ENCODE measurements around the gene HDAC4. TPM values are rescaled to one million over a fixed set of nuclear protein-coding genes. Genes with fewer than 3 reads are reported as not detected.

Gene HDAC4
- total RNA-seq, 1 donor from 2014 or later = 11.8 TPM

- no peak for TF ChIP-seq EZH2 (IDR thresholded peaks at IDR 0.05; ENCODE audit: insufficient read depth, low read length)
- no peak for TF ChIP-seq CTCF (IDR thresholded peaks at IDR 0.05; ENCODE audit: insufficient read depth, low read depth, low read length)
- no peaks in the 10 kb centered on the region for H3K36me3 ChIP-seq (ENCODE audit: insufficient read depth, low read length)
- no peak overlapping the region for H3K4me2 ChIP-seq (ENCODE audit: low read length)
- no peak overlapping the region for H3K27ac ChIP-seq (ENCODE audit: low read depth, low read length)
- peaks cover 3% of the 10 kb centered on the region for H3K4me1 ChIP-seq (ENCODE audit: insufficient read depth, low read length)
- H4K20me1 ChIP-seq (ENCODE audit: insufficient read depth, low read length) = peaks cover 3% of the 10 kb centered on the region
- no peaks in the 10 kb centered on the region for H3K9me3 ChIP-seq (ENCODE audit: insufficient read depth, low read depth, low read length)
- FAIRE-seq (no peak), DNase-seq (ENCODE audit: low read depth) (no peak)
- H3K27me3 ChIP-seq (ENCODE audit: insufficient read depth, low read length) = no peaks in the 10 kb centered on the region
- H3K79me2 ChIP-seq (ENCODE audit: insufficient read depth, low read length) = no peaks in the 10 kb centered on the region
- H3K9ac ChIP-seq (ENCODE audit: low read length) = no peak overlapping the region
- H3K4me3 ChIP-seq (ENCODE audit: insufficient read depth, low read depth, low read length) = no peak overlapping the region
- peaks cover 6% of the 10 kb centered on the region for H3K36me3 Mint-ChIP-seq (ENCODE audit: low read depth, unreplicated experiment)
- no peaks in the 10 kb centered on the region for H3K27me3 Mint-ChIP-seq (ENCODE audit: low read depth, unreplicated experiment)
- no peak overlapping the region for H2AFZ ChIP-seq (ENCODE audit: low read depth, low read length)
- H3K9me3 Mint-ChIP-seq (ENCODE audit: unreplicated experiment) = no peaks in the 10 kb centered on the region
- peaks cover 3% of the 10 kb centered on the region for H3K4me1 Mint-ChIP-seq (ENCODE audit: low read depth, unreplicated experiment)
- no peak overlapping the region for H3K27ac Mint-ChIP-seq (ENCODE audit: unreplicated experiment)
- no peak overlapping the region for H3K4me3 Mint-ChIP-seq (ENCODE audit: unreplicated experiment)
Observed at GRCh38 chr2:239193925-239194677, 206.7 kb downstream of the HDAC4 start.

DNA sequence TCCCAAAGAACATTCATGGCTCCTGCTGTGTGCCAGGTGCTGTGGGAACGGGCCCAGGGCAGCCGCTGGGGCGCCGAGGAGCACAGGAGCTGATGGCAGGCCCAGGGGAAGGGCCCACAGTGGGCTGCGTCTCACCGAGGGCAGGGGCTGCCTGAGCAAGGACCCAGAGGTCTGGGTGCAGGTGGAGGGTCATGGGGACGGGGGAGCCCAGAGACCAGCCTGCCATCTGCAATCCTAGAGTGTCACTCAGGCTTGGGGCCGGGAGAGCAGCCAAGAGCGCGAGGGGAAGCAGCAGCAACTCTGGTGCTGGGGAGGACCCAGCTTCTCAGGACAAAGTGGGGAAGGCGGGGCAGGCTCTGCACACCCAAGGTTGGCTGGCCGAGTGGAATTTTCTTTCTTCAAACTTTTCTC lies 207.4 kb downstream of the HDAC4 start:
- Mint-ChIP-seq H3K9me3 (ENCODE audit: unreplicated experiment) (peaks cover 2% of the 10 kb centered on the region), H3K27ac (ENCODE audit: unreplicated experiment) (no peak overlapping the region), H3K27me3 (ENCODE audit: low read depth, unreplicated experiment) (no peaks in the 10 kb centered on the region), H3K36me3 (ENCODE audit: low read depth, unreplicated experiment) (peaks cover 10% of the 10 kb centered on the region), H3K4me3 (ENCODE audit: unreplicated experiment) (no peak overlapping the region), H3K4me1 (ENCODE audit: low read depth, unreplicated experiment) (peaks cover 3% of the 10 kb centered on the region)
- DNase-seq (ENCODE audit: low read depth) (no peak), FAIRE-seq (no peak)
- no peak overlapping the region for H2AFZ ChIP-seq (ENCODE audit: low read depth, low read length)
- H3K4me3 ChIP-seq (ENCODE audit: insufficient read depth, low read depth, low read length) = no peak overlapping the region
- H3K4me1 ChIP-seq (ENCODE audit: insufficient read depth, low read length) = peaks cover 3% of the 10 kb centered on the region
- H3K9ac ChIP-seq (ENCODE audit: low read length) = no peak overlapping the region
- H3K27ac ChIP-seq (ENCODE audit: low read depth, low read length) = no peak overlapping the region
- no peak overlapping the region for H3K4me2 ChIP-seq (ENCODE audit: low read length)
- no peaks in the 10 kb centered on the region for H3K36me3 ChIP-seq (ENCODE audit: insufficient read depth, low read length)
- H4K20me1 ChIP-seq (ENCODE audit: insufficient read depth, low read length) = peaks cover 3% of the 10 kb centered on the region
- H3K9me3 ChIP-seq (ENCODE audit: insufficient read depth, low read depth, low read length) = peaks cover 4% of the 10 kb centered on the region
- TF ChIP-seq EZH2 (IDR thresholded peaks at IDR 0.05; ENCODE audit: insufficient read depth, low read length) = no peak
- no peak for TF ChIP-seq CTCF (IDR thresholded peaks at IDR 0.05; ENCODE audit: insufficient read depth, low read depth, low read length)
- no peaks in the 10 kb centered on the region for H3K79me2 ChIP-seq (ENCODE audit: insufficient read depth, low read length)
- no peaks in the 10 kb centered on the region for H3K27me3 ChIP-seq (ENCODE audit: insufficient read depth, low read length)

DNA sequence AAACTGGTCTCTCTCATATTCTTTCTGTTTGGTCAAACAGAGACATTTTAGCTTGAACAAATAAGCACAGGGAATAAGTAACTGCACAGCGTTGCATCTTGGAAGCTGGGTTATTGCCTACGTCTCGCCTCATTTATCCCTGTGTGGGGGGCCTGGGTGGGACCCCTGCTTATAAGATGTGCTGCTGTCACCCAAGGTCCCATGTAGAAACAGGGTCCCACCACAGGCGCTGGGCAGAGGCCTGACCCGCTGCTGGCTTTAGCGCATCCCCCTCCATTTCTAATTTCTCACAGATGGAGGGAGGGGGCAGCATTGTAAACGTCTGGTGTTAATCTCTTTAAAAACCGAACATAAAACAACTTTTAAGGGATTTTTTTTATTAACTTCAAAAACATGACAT lies 207.8 kb downstream of the HDAC4 start:
- peaks cover 13% of the 10 kb centered on the region for H3K36me3 Mint-ChIP-seq (ENCODE audit: low read depth, unreplicated experiment)
- no peak for FAIRE-seq
- Histone ChIP-seq H3K4me3 (ENCODE audit: insufficient read depth, low read depth, low read length) (no peak overlapping the region), H4K20me1 (ENCODE audit: insufficient read depth, low read length) (peaks cover 3% of the 10 kb centered on the region), H3K9me3 (ENCODE audit: insufficient read depth, low read depth, low read length) (peaks cover 4% of the 10 kb centered on the region), H3K9ac (ENCODE audit: low read length) (no peak overlapping the region), H3K27ac (ENCODE audit: low read depth, low read length) (no peak overlapping the region), H3K79me2 (ENCODE audit: insufficient read depth, low read length) (no peaks in the 10 kb centered on the region), H3K4me2 (ENCODE audit: low read length) (no peak overlapping the region), H3K36me3 (ENCODE audit: insufficient read depth, low read length) (no peaks in the 10 kb centered on the region), H3K27me3 (ENCODE audit: insufficient read depth, low read length) (no peaks in the 10 kb centered on the region), H3K4me1 (ENCODE audit: insufficient read depth, low read length) (peaks cover 3% of the 10 kb centered on the region), H2AFZ (ENCODE audit: low read depth, low read length) (no peak overlapping the region)
- H3K4me3 Mint-ChIP-seq (ENCODE audit: unreplicated experiment) = no peak overlapping the region
- H3K27me3 Mint-ChIP-seq (ENCODE audit: low read depth, unreplicated experiment) = no peaks in the 10 kb centered on the region
- TF ChIP-seq EZH2 (IDR thresholded peaks at IDR 0.05; ENCODE audit: insufficient read depth, low read length) (no peak), CTCF (IDR thresholded peaks at IDR 0.05; ENCODE audit: insufficient read depth, low read depth, low read length) (no peak)
- peaks cover 3% of the 10 kb centered on the region for H3K4me1 Mint-ChIP-seq (ENCODE audit: low read depth, unreplicated experiment)
- no peak for DNase-seq (ENCODE audit: low read depth)
- peaks cover 2% of the 10 kb centered on the region for H3K9me3 Mint-ChIP-seq (ENCODE audit: unreplicated experiment)
- H3K27ac Mint-ChIP-seq (ENCODE audit: unreplicated experiment) = no peak overlapping the region
